GM18511 (cell line): ENCODE measurements around the gene CDYL.

Source experiments
- ATAC-seq: cut with Tn5 transposase; IDR thresholded peaks from one replicate; pipeline ENCODE4 v1.9.1; 2021; ENCODE audit warnings: mild to moderate bottlenecking, moderate library complexity; ENCODE audit not compliant: unreplicated experiment

Gene CDYL

GRCh38 chr6:4872841-4873240 is 96.6 kb downstream of the CDYL start:
- no peak for ATAC-seq

GRCh38 chr6:4873928-4874327 is 97.7 kb downstream of the CDYL start:
- ATAC-seq: no peak

GRCh38 chr6:4879741-4880275 is 103.6 kb downstream of the CDYL start:
- ATAC-seq: peak; percentile 91

GRCh38 chr6:4880363-4880762 is 104.2 kb downstream of the CDYL start:
- no peak for ATAC-seq

GRCh38 chr6:4883298-4883697 is 107.1 kb downstream of the CDYL start:
- ATAC-seq: no peak

GRCh38 chr6:4884646-4885340 is 108.6 kb downstream of the CDYL start:
- ATAC-seq: no peak

GRCh38 chr6:4885341-4885933 is 109.2 kb downstream of the CDYL start:
- ATAC-seq: no peak

GRCh38 chr6:4888841-4889240 is 112.6 kb downstream of the CDYL start:
- no peak for ATAC-seq

- no peak for ATAC-seq
These were observed 113.5 kb downstream of the CDYL start for GRCh38 chr6:4889701-4890100.

- no peak for ATAC-seq
These were observed 114.0 kb downstream of the CDYL start for GRCh38 chr6:4890191-4890590.

- no peak for ATAC-seq
These were observed 114.4 kb downstream of the CDYL start for GRCh38 chr6:4890627-4891026.

- ATAC-seq: no peak
These were observed 114.9 kb downstream of the CDYL start for GRCh38 chr6:4891141-4891540.

- ATAC-seq: no peak
These were observed 116.7 kb downstream of the CDYL start for GRCh38 chr6:4892785-4893485.

GRCh38 chr6:4894049-4894448 is 117.8 kb downstream of the CDYL start:
- ATAC-seq: no peak

- no peak for ATAC-seq
These were observed 119.8 kb downstream of the CDYL start for GRCh38 chr6:4895971-4896370.

- ATAC-seq: no peak
These were observed 120.2 kb downstream of the CDYL start for GRCh38 chr6:4896401-4896800.

- no peak for ATAC-seq
These were observed 123.2 kb downstream of the CDYL start for GRCh38 chr6:4899249-4900034.

GRCh38 chr6:4901386-4902061 is 125.3 kb downstream of the CDYL start:
- ATAC-seq: no peak

GRCh38 chr6:4902363-4902762 is 126.2 kb downstream of the CDYL start:
- ATAC-seq: no peak

- ATAC-seq: no peak
These were observed 126.9 kb downstream of the CDYL start for GRCh38 chr6:4903121-4903520.
